IMR-90 (cell line): ENCODE measurements around the gene PSENEN. TPM values are rescaled to one million over a fixed set of nuclear protein-coding genes. Genes with fewer than 3 reads are reported as not detected.

ENCODE experiments used
- ATAC-seq: fragments of 200-7000 bp; cut with Tn5 transposase; 2 replicates; pipeline ENCODE4 v1.9.1; 2020; ENCODE audit warnings: low read depth, mild to moderate bottlenecking, moderate library complexity
- BruUV-seq: library from RNA; stranded (reverse); fragments of 400-500 nt; replicated peaks from 2 replicates; lab custom pipeline; 2021; lab: Mats Ljungman, UMichigan
- CTCF ChIA-PET: fragments of 300-600 bp; formaldehyde crosslinking; extraction: SDS; loops from one replicate; lab custom pipeline; 2021; ENCODE audit warnings: antibody characterized with exemption; lab: Yijun Ruan, JAX
- POLR2A ChIA-PET: fragments of 300-600 bp; sonication (Branson Sonifier 250); formaldehyde crosslinking; loops from one replicate; lab custom pipeline; 2022; ENCODE audit warnings: antibody characterized with exemption; ENCODE audit not compliant: unreplicated experiment; lab: Charles Lee
- DNase-seq: peaks from one replicate; pipeline ENCODE4 v3.0.0; 2013
- H2AFZ ChIP-seq: replicated peaks from 2 replicates; pipeline ENCODE3; 2013; ENCODE audit warnings: low read length, mild to moderate bottlenecking; ENCODE audit not compliant: poor library complexity
- H2AK5ac ChIP-seq: 2 replicates; pipeline ENCODE4 v1.6.1; 2013; ENCODE audit warnings: low read depth, low read length, inconsistent platforms
- H2AK9ac ChIP-seq: replicated peaks from 2 replicates; pipeline ENCODE3; 2013; ENCODE audit warnings: mild to moderate bottlenecking, low read depth, low read length, moderate library complexity; ENCODE audit not compliant: poor library complexity
- H2BK120ac ChIP-seq: 2 replicates; pipeline ENCODE4 v1.6.1; 2013; ENCODE audit warnings: low read depth, low read length, inconsistent platforms
- H2BK15ac ChIP-seq: 3 replicates; pipeline ENCODE4 v1.6.1; 2013; ENCODE audit warnings: low read depth, low read length, inconsistent platforms
- H2BK20ac ChIP-seq: 2 replicates; pipeline ENCODE4 v1.6.1; 2013; ENCODE audit warnings: low read depth, mild to moderate bottlenecking, inconsistent platforms, low read length, moderate library complexity
- H2BK5ac ChIP-seq: 2 replicates; pipeline ENCODE4 v1.6.1; 2013; ENCODE audit warnings: mild to moderate bottlenecking, low read depth, low read length, inconsistent platforms; ENCODE audit not compliant: poor library complexity, severe bottlenecking
- H3K14ac ChIP-seq: replicated peaks from 2 replicates; pipeline ENCODE4 v1.6.1; 2013; ENCODE audit warnings: low read depth, low read length, inconsistent platforms
- H3K18ac ChIP-seq: 2 replicates; pipeline ENCODE4 v1.6.1; 2013; ENCODE audit warnings: low read depth, low read length, control low read depth
- H3K23ac ChIP-seq: 2 replicates; pipeline ENCODE4 v1.6.1; 2013; ENCODE audit warnings: low read depth, low read length, inconsistent platforms
- H3K27ac ChIP-seq: 2 replicates; pipeline ENCODE4 v1.5.1; 2013; ENCODE audit warnings: mild to moderate bottlenecking, control low read depth, low read length; ENCODE audit not compliant: insufficient read depth
- H3K27me3 ChIP-seq: 2 replicates; pipeline ENCODE4 v1.6.1; 2013; ENCODE audit warnings: low read length; ENCODE audit not compliant: control insufficient read depth, insufficient read depth
- H3K36me3 ChIP-seq: 2 replicates; pipeline ENCODE4 v1.6.1; 2013; ENCODE audit warnings: low read length, mixed read lengths; ENCODE audit not compliant: control insufficient read depth, insufficient read depth
- H3K4ac ChIP-seq: 2 replicates; pipeline ENCODE4 v1.6.1; 2013; ENCODE audit warnings: low read depth, low read length, inconsistent platforms
- H3K4me1 ChIP-seq: 2 replicates; pipeline ENCODE4 v1.6.1; 2013; ENCODE audit warnings: low read length, mixed read lengths; ENCODE audit not compliant: control insufficient read depth, insufficient read depth
- H3K4me2 ChIP-seq: 2 replicates; pipeline ENCODE4 v1.6.1; 2013; ENCODE audit warnings: low read depth, mild to moderate bottlenecking, control low read depth, low read length, moderate library complexity
- H3K4me3 ChIP-seq: 2 replicates; pipeline ENCODE4 v1.5.1; 2013; ENCODE audit warnings: low read depth, mild to moderate bottlenecking, control low read depth, low read length, moderate library complexity; ENCODE audit not compliant: insufficient read depth
- H3K56ac ChIP-seq: 2 replicates; pipeline ENCODE4 v1.6.1; 2013; ENCODE audit warnings: low read length, inconsistent platforms; ENCODE audit not compliant: insufficient read depth; ENCODE audit errors: extremely low read depth
- H3K79me1 ChIP-seq, 2 experiments: 2 replicates each; pipeline ENCODE4 v1.6.1; 2013; ENCODE audit warnings: low read length in 2 of 2, inconsistent platforms in 1 of 2, low read depth in 1 of 2
- H3K9ac ChIP-seq: 2 replicates; pipeline ENCODE4 v1.6.1; 2013; ENCODE audit warnings: low read depth, low read length, control low read depth
- H3K9me1 ChIP-seq: 2 replicates; pipeline ENCODE4 v1.6.1; 2013; ENCODE audit warnings: low read length, inconsistent platforms; ENCODE audit not compliant: insufficient read depth
- H3K9me3 ChIP-seq: 2 replicates; pipeline ENCODE4 v1.6.1; 2013; ENCODE audit warnings: low read length; ENCODE audit not compliant: control insufficient read depth, insufficient read depth
- H4K20me1 ChIP-seq: 2 replicates; pipeline ENCODE4 v1.6.1; 2013; ENCODE audit warnings: low read length, inconsistent platforms; ENCODE audit not compliant: insufficient read depth
- H4K5ac ChIP-seq: 2 replicates; pipeline ENCODE4 v1.6.1; 2013; ENCODE audit warnings: mild to moderate bottlenecking, low read depth, low read length, control low read depth
- H4K8ac ChIP-seq, 2 experiments: 2 replicates each; pipeline ENCODE4 v1.6.1; 2013; ENCODE audit warnings: low read depth in 2 of 2, low read length in 2 of 2, control low read depth in 1 of 2, inconsistent platforms in 1 of 2
- H4K91ac ChIP-seq: 2 replicates; pipeline ENCODE4 v1.6.1; 2013; ENCODE audit warnings: low read depth, low read length, inconsistent platforms; ENCODE audit not compliant: insufficient read depth
- CEBPB ChIP-seq: IDR thresholded peaks from 2 replicates; pipeline ENCODE4 v1.6.1; 2012; ENCODE audit warnings: low read depth, low read length, improper control_type of control experiment
- NFE2L2 ChIP-seq: fragments of 150-350 bp; IDR thresholded peaks from 2 replicates; pipeline ENCODE4 v1.6.1; 2016; ENCODE audit warnings: low read depth, mild to moderate bottlenecking, low read length
- RAD21 ChIP-seq: IDR thresholded peaks from 2 replicates; pipeline ENCODE4 v1.6.1; 2012; ENCODE audit warnings: low read length, improper control_type of control experiment
- WGBS, 2 experiments: methylation state at CpG; one replicate each; pipeline versions ENCODE4 v1.1.5 to v1.1.7; 2013; ENCODE audit warnings: missing lambda C conversion rate in 2 of 2; ENCODE audit not compliant: insufficient read length in 1 of 2; ENCODE audit errors: extremely low coverage in 2 of 2; 5-methylcytosine and 5-hydroxymethylcytosine counted together
- dilution Hi-C: fragments of 300-500 bp; cut with HindIII; formaldehyde crosslinking; loops from one replicate; pipeline ENCODE4 v1.14.3; 2018; ENCODE audit warnings: low sequenced_read_pairs; ENCODE audit not compliant: unreplicated experiment
- in situ Hi-C: fragments of 300-500 bp; cut with MboI; formaldehyde crosslinking; loops from 3 replicates; pipeline ENCODE4 v1.14.3; 2019; ENCODE audit warnings: low sequenced_read_pairs, inconsistent platforms, mixed read lengths
- intact Hi-C: fragments of 100-400 bp; cut with micrococcal nuclease; formaldehyde crosslinking; loops from 2 replicates; pipeline ENCODE4 v1.10.0; 2022
- polyA plus RNA-seq, 3 experiments: library from polyadenylated mRNA; depleted of rRNA; stranded (reverse); fragments of >200 nt; gene quantifications; 2 replicates each; pipeline ENCODE4 v1.2.3, GENCODE V29; 2012; ENCODE audit warnings: low replicate concordance in 1 of 3
- total RNA-seq: library from RNA; depleted of rRNA; stranded (reverse); fragments of >200 nt; gene quantifications from 2 replicates; pipeline ENCODE4 v1.2.3, GENCODE V29; 2012

PSENEN gene
- total and polyA plus RNA-seq, 2 of the 4 experiments (the other 2 are of a cell fraction) = 9.0 to 47.0 TPM

- 0 out of 2 replicates have a peak overlapping the region, but pooled peaks have one; percentile 85 for H3K9ac ChIP-seq
- H4K8ac ChIP-seq = no peak overlapping the region
- no peak overlapping the region for H2BK120ac ChIP-seq
- H3K9me3 ChIP-seq = no peaks in the 10 kb centered on the region
- no peak overlapping the region for H4K91ac ChIP-seq
- H3K4me3 ChIP-seq = no peak overlapping the region
- BruUV-seq = no TSS peak
- ATAC-seq = no peak
- dilution Hi-C loops (no loop called here), in situ Hi-C loops (no loop called here), intact Hi-C loops (no loop called here)
- DNase-seq = no peak
- H3K14ac ChIP-seq = no peak overlapping the region
- TF ChIP-seq RAD21 = no peak
- no peak for TF ChIP-seq CEBPB
- no peak for TF ChIP-seq NFE2L2
- peaks cover 5 to 55% of the 10 kb centered on the region in 2 experiments; a peak in 3 of 4 replicates for H3K79me1 ChIP-seq
- H2AFZ ChIP-seq = no peak overlapping the region
- H3K23ac ChIP-seq = no peak overlapping the region
- ChIA-PET POLR2A (no interaction called here), CTCF (interaction anchor here (1.4 kb wide), 1 partner anchor 185 kb away, joined by 3 read pairs; no protein-coding TSS in a partner anchor)
- no peaks in the 10 kb centered on the region for H3K36me3 ChIP-seq
- H3K27me3 ChIP-seq = no peaks in the 10 kb centered on the region
- peaks cover 3% of the 10 kb centered on the region; the same call in 1 of the 2 replicates for H3K4me1 ChIP-seq
- no peak overlapping the region for H3K56ac ChIP-seq
- H4K20me1 ChIP-seq = no peaks in the 10 kb centered on the region
- no peak overlapping the region for H2BK20ac ChIP-seq
- no peak overlapping the region; the same call in 1 of the 2 replicates for H2AK5ac ChIP-seq
- peaks cover 7% of the 10 kb centered on the region; the same call in 1 of the 2 replicates for H3K9me1 ChIP-seq
- H3K18ac ChIP-seq = no peak overlapping the region
- no peak overlapping the region for H2BK5ac ChIP-seq
- H3K4ac ChIP-seq = no peak overlapping the region
- peak overlapping the region; percentile 98 for H2AK9ac ChIP-seq
- H3K27ac ChIP-seq = no peak overlapping the region
- no peak overlapping the region for H2BK15ac ChIP-seq
- H3K4me2 ChIP-seq = peak overlapping the region; percentile 16; the same call in 1 of the 2 replicates
- H4K5ac ChIP-seq = no peak overlapping the region
- 100% methylated on average over 2 of the region's 5 CpGs; no CpG with 5 or more reads in 1 of the 2 experiments for WGBS, 2 experiments
These were observed 1.1 kb downstream of the PSENEN start for GRCh38 chr19:35746531-35746930.
